Breast epithelium (tissue), 3 donors: ENCODE results near the gene MSH3.

ENCODE experiments used
- CTCF ChIP-seq, 3 donors: fragments of 450-650 bp; IDR thresholded peaks; one replicate each; pipeline ENCODE4 v1.5.1; 2016 to 2017; ENCODE audit warnings: antibody characterized with exemption in 3 of 3, mild to moderate bottlenecking in 3 of 3, moderate library complexity in 3 of 3
- POLR2A ChIP-seq: fragments of 450-650 bp; IDR thresholded peaks from one replicate; pipeline ENCODE4 v1.6.1; 2016; ENCODE audit warnings: antibody characterized with exemption, mild to moderate bottlenecking, moderate library complexity

GRCh38 chr5:80739057-80739456 is 84.6 kb downstream of the MSH3 start:
- TF ChIP-seq POLR2A (no peak), CTCF (IDR thresholded peaks at IDR 0.05) (no peak)
